GM19023 (cell line): Measurements from ENCODE around the gene KRTAP13-2.

Experiments used
- ATAC-seq: cut with Tn5 transposase; IDR thresholded peaks from one replicate; pipeline ENCODE4 v1.9.1; 2021; ENCODE audit warnings: mild to moderate bottlenecking, moderate library complexity; ENCODE audit not compliant: unreplicated experiment

The KRTAP13-2 gene

GRCh38 chr21:30329203-30329875 lies 42.7 kb downstream of the KRTAP13-2 start:
- ATAC-seq, result no peak

- ATAC-seq, result no peak
Measured at GRCh38 chr21:30326390-30326789, 45.7 kb downstream of the KRTAP13-2 start.
